Measurements from ENCODE around the gene FRMD4B.

DNA sequence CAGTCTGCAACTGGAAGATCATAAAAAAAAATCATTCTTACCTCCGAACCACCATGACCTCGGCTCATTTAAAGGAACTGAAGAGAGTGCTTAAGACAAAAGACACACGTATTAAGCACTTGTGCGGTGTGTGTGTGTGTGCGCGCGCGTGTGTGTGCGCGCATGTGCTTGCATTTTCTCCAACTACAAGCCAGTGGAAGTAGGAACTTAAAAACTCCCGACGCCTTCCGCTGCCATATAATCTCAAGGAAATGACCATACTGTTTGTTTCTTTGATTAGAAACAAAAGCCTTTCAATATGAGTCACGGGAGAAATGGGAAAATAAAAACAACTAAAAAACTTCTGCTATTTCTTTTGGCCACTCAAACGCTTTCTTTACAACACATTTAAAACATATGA, 32.4 kb downstream of the FRMD4B start:
- no peak for TF ChIP-seq POLR2A (IDR thresholded peaks at IDR 0.05)
- TF ChIP-seq CTCF (IDR thresholded peaks at IDR 0.05), result no peak
